Measurements from ENCODE around the gene CDKL4. TPM values are rescaled to one million over a fixed set of nuclear protein-coding genes. Genes with fewer than 3 reads are reported as not detected.

Gene CDKL4
- total and polyA plus RNA-seq, 2 of the 13 experiments (the other 11 are each of a cell fraction or from before 2014, with no cell fraction given) = 0.29 to 0.50 TPM

- TF ChIP-seq SMARCC2 (IDR thresholded peaks at IDR 0.05) (no peak), GATAD2A (CRISPR knock-in tag; IDR thresholded peaks at IDR 0.05) (peak; percentile 59; the same call in 1 of the 2 replicates), HOXD1 (CRISPR knock-in tag; IDR thresholded peaks at IDR 0.05) (0 out of 2 replicates have a peak, but pooled peaks have one; percentile 44), FOXP4 (CRISPR knock-in tag; IDR thresholded peaks at IDR 0.05) (peak; percentile 43; the same call in 1 of the 2 replicates), ZBTB43 (CRISPR knock-in tag; conservative IDR thresholded peaks at IDR 0.05) (peak; percentile 86), SOX6 (IDR thresholded peaks at IDR 0.05) (no peak), SOX6 (CRISPR knock-in tag; IDR thresholded peaks at IDR 0.05) (peak; percentile 58), ZFP36L1 (CRISPR knock-in tag; IDR thresholded peaks at IDR 0.05) (no peak), HDAC2 (CRISPR knock-in tag; IDR thresholded peaks at IDR 0.05) (peak; percentile 69; the same call in 1 of the 2 replicates), ZNF792 (CRISPR knock-in tag; IDR thresholded peaks at IDR 0.05) (0 out of 2 replicates have a peak, but pooled peaks have one; percentile 45), HMG20A (CRISPR knock-in tag; IDR thresholded peaks at IDR 0.05; ENCODE audit: borderline replicate concordance) (peak; percentile 73; the same call in 1 of the 2 replicates), XRCC5 (optimal IDR thresholded peaks at IDR 0.05; ENCODE audit: low read length) (no peak), ZNF644 (CRISPR knock-in tag; IDR thresholded peaks at IDR 0.05; ENCODE audit: low read depth) (peak; percentile 56; the same call in 1 of the 2 replicates), SMC3 (IDR thresholded peaks at IDR 0.05; ENCODE audit: low read length) (no peak), CTCF (CRISPR knock-in tag; IDR thresholded peaks at IDR 0.05) (0 out of 2 replicates have a peak, but pooled peaks have one; percentile 7), GATA4 (IDR thresholded peaks at IDR 0.05; ENCODE audit: borderline replicate concordance, low read depth) (peak; percentile 88; the same call in 1 of the 2 replicates), MAFF (IDR thresholded peaks at IDR 0.05; ENCODE audit: low read depth, low read length) (peak; percentile 30; the same call in 1 of the 2 replicates), RERE (CRISPR knock-in tag; IDR thresholded peaks at IDR 0.05; ENCODE audit: low read depth) (0 out of 2 replicates have a peak, but pooled peaks have one; percentile 41), KDM1A (CRISPR knock-in tag; IDR thresholded peaks at IDR 0.05) (0 out of 2 replicates have a peak, but pooled peaks have one; percentile 46), FOXP1 (IDR thresholded peaks at IDR 0.05) (peak; percentile 65; the same call in 1 of the 2 replicates), FOXP1 (CRISPR knock-in tag; IDR thresholded peaks at IDR 0.05) (peak; percentile 76)
Observed at GRCh38 chr2:39216346-39217191, 27.2 kb downstream of the CDKL4 start (continued).

Measured in HepG2 (cell line).